ENCODE measurements around the gene ZNF892. TPM values are rescaled to one million over a fixed set of nuclear protein-coding genes. Genes with fewer than 3 reads are reported as not detected.

The ZNF892 gene
- total RNA-seq = 4.2 and 5.6 TPM in 2 replicates

- peak; percentile 32 for TF ChIP-seq CTCF (IDR thresholded peaks at IDR 0.05; ENCODE audit: insufficient read depth, low read depth, low read length)
- peak within 1 kb of the TSS; percentile 82 for H3K4me3 ChIP-seq (ENCODE audit: low read depth, low read length)
- peak; percentile 89 for DNase-seq (ENCODE audit: low read depth)
These were observed at the start of gene ZNF892 for GRCh38 chr2:95207111-95207961. ZNF892 (plus strand) TSS chr2:95207521; CDS start chr2:95207816, 295 bp downstream.

- TF ChIP-seq CTCF (IDR thresholded peaks at IDR 0.05; ENCODE audit: insufficient read depth, low read depth, low read length) = no peak
- DNase-seq (ENCODE audit: low read depth) = no peak
- peak overlapping the region; percentile 81 for H3K4me3 ChIP-seq (ENCODE audit: low read depth, low read length)
These were observed 48.9 kb upstream of the ZNF892 start for GRCh38 chr2:95158441-95158840.

GRCh38 chr2:95158891-95159619 lies 48.3 kb upstream of the ZNF892 start:
- peak; percentile 47 for DNase-seq (ENCODE audit: low read depth)
- TF ChIP-seq CTCF (IDR thresholded peaks at IDR 0.05; ENCODE audit: insufficient read depth, low read depth, low read length) = no peak
- peak overlapping the region; percentile 81 for H3K4me3 ChIP-seq (ENCODE audit: low read depth, low read length)

- DNase-seq (ENCODE audit: low read depth) = peak; percentile 77
- no peak for TF ChIP-seq CTCF (IDR thresholded peaks at IDR 0.05; ENCODE audit: insufficient read depth, low read depth, low read length)
- peak within 1 kb of the TSS; percentile 81 for H3K4me3 ChIP-seq (ENCODE audit: low read depth, low read length)
These were observed 47.5 kb upstream of the ZNF892 start, which contains the start of gene ZNF514 for GRCh38 chr2:95159690-95160449. ZNF514 (minus strand) TSS chr2:95159848; CDS start chr2:95153253, 6,595 bp downstream.

- no peak for TF ChIP-seq CTCF (IDR thresholded peaks at IDR 0.05; ENCODE audit: insufficient read depth, low read depth, low read length)
These were observed 42.3 kb upstream of the ZNF892 start for GRCh38 chr2:95165030-95165370.

GRCh38 chr2:95165371-95166064 lies 41.8 kb upstream of the ZNF892 start, which contains the start of gene ZNF2:
ZNF2 (plus strand) TSS chr2:95165809; CDS start chr2:95176227, 10,418 bp downstream.
- no peak for TF ChIP-seq CTCF (IDR thresholded peaks at IDR 0.05; ENCODE audit: insufficient read depth, low read depth, low read length)
- H3K4me3 ChIP-seq (ENCODE audit: low read depth, low read length) = peak within 1 kb of the TSS; percentile 98
- peak; percentile 98 for DNase-seq (ENCODE audit: low read depth)

More at GRCh38 chr2:95165030-95165370, 42.3 kb upstream of the ZNF892 start:
- DNase-seq (ENCODE audit: low read depth) = no peak
- peak overlapping the region; percentile 98 for H3K4me3 ChIP-seq (ENCODE audit: low read depth, low read length)
